ENCODE results near the gene CHN2.

The CHN2 gene

GRCh38 chr7:29311314-29311713, 116.7 kb downstream of the CHN2 start:
- no peak overlapping the region for H3K4me3 ChIP-seq (ENCODE audit: low read depth, low read length)
- no peak for TF ChIP-seq CTCF (IDR thresholded peaks at IDR 0.05; ENCODE audit: low read depth, low read length)

- no peak for TF ChIP-seq CTCF (IDR thresholded peaks at IDR 0.05; ENCODE audit: low read depth, low read length)
- no peak overlapping the region for H3K4me3 ChIP-seq (ENCODE audit: low read depth, low read length)
Observed at GRCh38 chr7:29314148-29314547, 119.6 kb downstream of the CHN2 start.

DNA sequence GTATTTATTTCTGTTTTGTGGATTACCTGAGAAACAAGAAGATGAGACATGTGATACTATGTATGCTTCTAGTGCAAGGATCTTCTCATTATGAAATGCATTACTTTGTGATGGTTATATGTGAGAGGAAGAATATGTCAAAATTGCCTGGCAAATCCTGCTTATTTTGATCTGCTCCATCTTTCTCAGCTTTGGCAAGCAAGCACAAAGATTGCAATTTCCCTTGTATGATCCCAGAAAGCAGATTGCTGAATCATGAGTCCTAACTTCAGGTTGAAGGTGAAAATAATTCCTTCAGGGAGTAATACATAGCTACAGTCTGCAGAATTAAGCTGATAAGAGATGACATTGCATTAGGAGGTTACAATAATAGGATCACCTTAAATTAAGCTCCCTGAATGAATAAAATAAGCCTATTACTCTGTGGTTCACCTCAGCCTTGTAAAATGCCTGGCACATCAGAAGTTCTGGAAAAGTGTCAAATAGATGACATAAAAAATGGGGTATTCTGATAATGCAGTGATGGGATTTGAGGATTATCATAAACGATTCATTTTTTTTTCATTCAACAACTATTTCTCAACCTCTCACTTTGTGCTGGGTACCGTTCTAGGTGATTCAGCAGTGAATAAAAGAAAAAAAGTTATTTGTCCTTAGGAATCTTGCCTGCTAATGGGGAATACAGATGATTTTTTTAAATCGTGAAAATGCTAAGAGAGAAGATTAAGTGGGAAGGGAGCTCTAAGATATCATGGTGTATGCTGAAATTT, 120.7 kb downstream of the CHN2 start:
- no peak overlapping the region for H3K4me3 ChIP-seq (ENCODE audit: low read depth, low read length)
- TF ChIP-seq CTCF (IDR thresholded peaks at IDR 0.05; ENCODE audit: low read depth, low read length) = no peak

DNA sequence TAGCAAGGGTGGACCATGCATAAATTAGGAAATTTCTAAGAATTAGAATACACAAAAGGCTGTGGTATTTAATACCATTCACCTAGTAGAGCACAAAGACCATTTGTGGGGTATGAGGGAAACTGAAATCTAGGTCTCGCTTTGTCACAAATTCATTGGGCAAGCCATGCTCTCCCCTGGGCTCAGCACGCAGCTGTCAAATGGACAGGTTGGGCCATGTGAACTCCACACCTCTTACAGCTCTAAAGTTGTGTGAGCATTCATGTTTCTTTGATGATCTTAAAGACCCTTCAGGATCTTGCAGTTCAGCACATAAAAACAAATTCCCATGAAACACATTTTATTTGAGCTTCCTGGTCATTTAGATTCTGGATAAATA, 121.3 kb downstream of the CHN2 start:
- no peak overlapping the region for H3K4me3 ChIP-seq (ENCODE audit: low read depth, low read length)
- no peak for TF ChIP-seq CTCF (IDR thresholded peaks at IDR 0.05; ENCODE audit: low read depth, low read length)

GRCh38 chr7:29316926-29317325, 122.4 kb downstream of the CHN2 start:
- TF ChIP-seq CTCF (IDR thresholded peaks at IDR 0.05; ENCODE audit: low read depth, low read length) = no peak
- no peak overlapping the region for H3K4me3 ChIP-seq (ENCODE audit: low read depth, low read length)

DNA sequence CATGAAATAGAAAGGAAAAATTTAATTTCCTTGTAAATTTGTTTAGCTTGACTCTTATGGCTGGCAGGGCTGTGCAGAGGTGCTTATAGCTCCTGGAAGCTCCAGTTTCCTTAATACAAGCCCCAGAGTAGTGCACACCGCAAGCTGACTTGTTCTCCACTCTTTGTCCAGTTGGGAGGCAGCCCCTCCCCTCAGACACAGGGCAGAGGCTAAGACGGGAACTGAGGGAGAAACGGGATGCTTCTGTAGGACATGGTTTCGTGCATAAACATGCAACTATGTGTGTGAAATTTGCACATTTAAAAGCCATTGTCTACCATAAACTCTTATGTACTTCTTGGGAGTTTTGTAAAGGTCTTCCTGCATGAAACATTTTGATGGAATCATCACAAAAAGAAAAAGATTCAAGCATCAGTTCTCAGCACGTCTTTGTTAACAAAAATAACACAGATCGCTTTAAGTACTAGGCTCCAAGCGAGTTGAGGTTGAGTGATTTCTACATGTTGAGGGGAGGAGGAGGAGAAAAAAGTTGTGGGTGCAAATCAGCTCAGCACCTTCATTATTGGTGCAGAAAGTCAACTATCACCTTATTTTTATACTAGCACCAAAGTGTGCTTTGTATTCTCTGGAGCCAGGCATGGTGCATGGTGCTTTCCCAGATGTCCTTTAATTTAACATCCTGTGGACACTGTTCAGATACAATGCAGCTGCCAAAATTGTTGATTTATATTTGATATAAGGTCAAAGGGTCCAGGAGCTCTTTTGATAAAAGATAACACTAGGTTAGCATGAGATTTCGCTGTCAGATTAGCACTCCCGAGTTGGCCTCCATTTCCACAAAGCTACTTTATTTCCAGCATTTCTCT, 124.5 kb downstream of the CHN2 start:
- TF ChIP-seq CTCF (IDR thresholded peaks at IDR 0.05; ENCODE audit: low read depth, low read length) = no peak
- no peak overlapping the region for H3K4me3 ChIP-seq (ENCODE audit: low read depth, low read length)
